WTC11 (cell line): Measurements from ENCODE around the gene HES3. TPM values are rescaled to one million over a fixed set of nuclear protein-coding genes. Genes with fewer than 3 reads are reported as not detected.

Experiments used
- ATAC-seq: fragments of 200-7000 bp; cut with Tn5 transposase; 2 replicates; pipeline ENCODE4 v1.10.0; 2021; ENCODE audit warnings: mild to moderate bottlenecking, moderate library complexity
- CTCF ChIA-PET: fragments of 300-600 bp; sonication (Branson Sonifier 250); formaldehyde crosslinking; loops from one replicate; lab custom pipeline; 2021; ENCODE audit warnings: antibody characterized with exemption; lab: Charles Lee
- POLR2A ChIA-PET: fragments of 350-600 bp; sonication (Branson Sonifier 250); formaldehyde crosslinking; loops from one replicate; lab custom pipeline; 2021; ENCODE audit warnings: antibody characterized with exemption; lab: Charles Lee
- DNase-seq: peaks from one replicate; pipeline ENCODE4 v3.0.0; 2021; ENCODE audit warnings: low spot score
- H3K27ac Mint-ChIP-seq: 2 replicates; pipeline ENCODE4 v1.8.0; 2021; ENCODE audit warnings: mixed read lengths
- H3K27me3 Mint-ChIP-seq: 2 replicates; pipeline ENCODE4 v1.8.0; 2021; ENCODE audit warnings: low read depth, mild to moderate bottlenecking, moderate library complexity, mixed read lengths
- H3K36me3 Mint-ChIP-seq: 2 replicates; pipeline ENCODE4 v1.8.0; 2021; ENCODE audit warnings: mixed read lengths
- H3K4me1 Mint-ChIP-seq: 2 replicates; pipeline ENCODE4 v1.8.0; 2022; ENCODE audit warnings: mixed read lengths
- H3K4me3 Mint-ChIP-seq: 2 replicates; pipeline ENCODE4 v1.8.0; 2021; ENCODE audit warnings: mild to moderate bottlenecking, moderate library complexity, mixed read lengths
- H3K9me3 Mint-ChIP-seq: 2 replicates; pipeline ENCODE4 v1.8.0; 2021; ENCODE audit warnings: mixed read lengths
- CBFB ChIP-seq: sonication (generic); formaldehyde crosslinking; IDR thresholded peaks from 2 replicates; pipeline ENCODE4 v1.8.1; 2022; ENCODE audit warnings: mild to moderate bottlenecking, low read depth, missing genetic modification reagents
- ESRRA ChIP-seq: sonication (generic); formaldehyde crosslinking; IDR thresholded peaks from 2 replicates; pipeline ENCODE4 v1.8.1; 2022; ENCODE audit warnings: mild to moderate bottlenecking, missing genetic modification reagents, borderline replicate concordance
- ETV6 ChIP-seq: sonication (generic); formaldehyde crosslinking; IDR thresholded peaks from 2 replicates; pipeline ENCODE4 v1.8.1; 2022; ENCODE audit warnings: mild to moderate bottlenecking, missing genetic modification reagents
- FOXP1 ChIP-seq: sonication (generic); formaldehyde crosslinking; IDR thresholded peaks from 2 replicates; pipeline ENCODE4 v1.8.0; 2022; ENCODE audit warnings: missing genetic modification reagents, mild to moderate bottlenecking, moderate library complexity, borderline replicate concordance
- HMGA2 ChIP-seq: fragments of 250-450 bp; sonication (Bioruptor Pico); IDR thresholded peaks from 2 replicates; pipeline ENCODE4 v1.4.0; 2021; ENCODE audit warnings: mild to moderate bottlenecking, moderate library complexity
- IRF2 ChIP-seq: sonication (generic); formaldehyde crosslinking; IDR thresholded peaks from 2 replicates; pipeline ENCODE4 v1.8.0; 2022; ENCODE audit warnings: low read depth, missing genetic modification reagents, borderline replicate concordance
- NFATC4 ChIP-seq: fragments of 250-450 bp; sonication (Bioruptor Pico); IDR thresholded peaks from 2 replicates; pipeline ENCODE4 v1.9.0; 2021; ENCODE audit warnings: mild to moderate bottlenecking
- TCF7 ChIP-seq: sonication (generic); formaldehyde crosslinking; IDR thresholded peaks from 2 replicates; pipeline ENCODE4 v1.8.0; 2022; ENCODE audit warnings: mild to moderate bottlenecking, low read depth, missing genetic modification reagents, moderate library complexity
- TEAD1 ChIP-seq: sonication (generic); formaldehyde crosslinking; IDR thresholded peaks from 2 replicates; pipeline ENCODE4 v1.8.0; 2022; ENCODE audit warnings: mild to moderate bottlenecking, missing genetic modification reagents
- ZNF317 ChIP-seq: sonication (generic); formaldehyde crosslinking; IDR thresholded peaks from 2 replicates; pipeline ENCODE4 v1.8.1; 2023; ENCODE audit warnings: low read depth, mild to moderate bottlenecking, moderate library complexity, missing genetic modification reagents, borderline replicate concordance
- total RNA-seq: library from RNA; stranded (reverse); gene quantifications from 3 replicates; pipeline ENCODE4 v1.2.3, GENCODE V29; 2021
- TF ChIP-seq, protein P1 (sequence below): sonication (generic); formaldehyde crosslinking; IDR thresholded peaks from 2 replicates; pipeline ENCODE4 v1.8.0; 2023; ENCODE audit warnings: missing genetic modification reagents, mild to moderate bottlenecking, borderline replicate concordance
- TF ChIP-seq, protein P2 (sequence below): fragments of 250-450 bp; sonication (Bioruptor Pico); IDR thresholded peaks from 2 replicates; pipeline ENCODE4 v1.9.0; 2021; ENCODE audit warnings: mild to moderate bottlenecking, borderline replicate concordance
- TF ChIP-seq, protein P3 (sequence below): sonication (generic); formaldehyde crosslinking; IDR thresholded peaks from 2 replicates; pipeline ENCODE4 v1.8.1; 2023; ENCODE audit warnings: mild to moderate bottlenecking, missing genetic modification reagents
- TF ChIP-seq, protein P4 (sequence below): sonication (generic); formaldehyde crosslinking; IDR thresholded peaks from 2 replicates; pipeline ENCODE4 v1.8.0; 2023; ENCODE audit warnings: mild to moderate bottlenecking, missing genetic modification reagents
- TF ChIP-seq, protein P5 (sequence below): fragments of 250-450 bp; sonication (Bioruptor Pico); IDR thresholded peaks from 2 replicates; pipeline ENCODE4 v2.1.2; 2022; ENCODE audit warnings: mild to moderate bottlenecking, moderate library complexity
- TF ChIP-seq, protein P6 (sequence below): sonication (generic); formaldehyde crosslinking; IDR thresholded peaks from 2 replicates; pipeline ENCODE4 v1.8.0; 2022; ENCODE audit warnings: mild to moderate bottlenecking, missing genetic modification reagents

Gene HES3
- total RNA-seq, 1 experiment from 2014 or later: 74.7 TPM

DNA sequence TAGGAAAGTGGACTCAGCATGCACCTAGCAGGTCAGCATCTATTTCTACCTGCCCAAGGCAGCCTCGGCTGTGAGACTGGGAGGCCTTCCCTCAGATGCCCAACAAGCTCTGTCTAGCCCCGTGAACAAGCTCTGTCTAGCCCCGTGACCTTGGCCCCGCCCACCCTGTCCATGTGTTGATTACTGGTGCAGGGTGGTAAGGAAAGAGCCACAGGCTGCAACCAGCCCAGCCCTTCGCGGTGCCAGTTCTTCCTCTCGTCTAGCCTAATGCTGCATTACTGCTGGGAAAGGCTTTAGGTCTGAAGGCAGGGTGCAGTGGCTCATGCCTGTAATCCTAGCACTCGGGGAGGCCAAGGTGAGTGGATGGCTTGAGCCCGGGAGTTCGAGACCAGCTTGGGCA is 14.7 kb downstream of the HES3 start:
- DNase-seq: no peak
- Mint-ChIP-seq H3K27ac (no peak overlapping the region), H3K9me3 (no peaks in the 10 kb centered on the region), H3K4me3 (no peak overlapping the region), H3K36me3 (no peaks in the 10 kb centered on the region), H3K4me1 (peaks cover 9% of the 10 kb centered on the region), H3K27me3 (peaks cover 21% of the 10 kb centered on the region)
- no peak for TF ChIP-seq HMGA2 (CRISPR knock-in tag)
- TF ChIP-seq, protein P1, sequence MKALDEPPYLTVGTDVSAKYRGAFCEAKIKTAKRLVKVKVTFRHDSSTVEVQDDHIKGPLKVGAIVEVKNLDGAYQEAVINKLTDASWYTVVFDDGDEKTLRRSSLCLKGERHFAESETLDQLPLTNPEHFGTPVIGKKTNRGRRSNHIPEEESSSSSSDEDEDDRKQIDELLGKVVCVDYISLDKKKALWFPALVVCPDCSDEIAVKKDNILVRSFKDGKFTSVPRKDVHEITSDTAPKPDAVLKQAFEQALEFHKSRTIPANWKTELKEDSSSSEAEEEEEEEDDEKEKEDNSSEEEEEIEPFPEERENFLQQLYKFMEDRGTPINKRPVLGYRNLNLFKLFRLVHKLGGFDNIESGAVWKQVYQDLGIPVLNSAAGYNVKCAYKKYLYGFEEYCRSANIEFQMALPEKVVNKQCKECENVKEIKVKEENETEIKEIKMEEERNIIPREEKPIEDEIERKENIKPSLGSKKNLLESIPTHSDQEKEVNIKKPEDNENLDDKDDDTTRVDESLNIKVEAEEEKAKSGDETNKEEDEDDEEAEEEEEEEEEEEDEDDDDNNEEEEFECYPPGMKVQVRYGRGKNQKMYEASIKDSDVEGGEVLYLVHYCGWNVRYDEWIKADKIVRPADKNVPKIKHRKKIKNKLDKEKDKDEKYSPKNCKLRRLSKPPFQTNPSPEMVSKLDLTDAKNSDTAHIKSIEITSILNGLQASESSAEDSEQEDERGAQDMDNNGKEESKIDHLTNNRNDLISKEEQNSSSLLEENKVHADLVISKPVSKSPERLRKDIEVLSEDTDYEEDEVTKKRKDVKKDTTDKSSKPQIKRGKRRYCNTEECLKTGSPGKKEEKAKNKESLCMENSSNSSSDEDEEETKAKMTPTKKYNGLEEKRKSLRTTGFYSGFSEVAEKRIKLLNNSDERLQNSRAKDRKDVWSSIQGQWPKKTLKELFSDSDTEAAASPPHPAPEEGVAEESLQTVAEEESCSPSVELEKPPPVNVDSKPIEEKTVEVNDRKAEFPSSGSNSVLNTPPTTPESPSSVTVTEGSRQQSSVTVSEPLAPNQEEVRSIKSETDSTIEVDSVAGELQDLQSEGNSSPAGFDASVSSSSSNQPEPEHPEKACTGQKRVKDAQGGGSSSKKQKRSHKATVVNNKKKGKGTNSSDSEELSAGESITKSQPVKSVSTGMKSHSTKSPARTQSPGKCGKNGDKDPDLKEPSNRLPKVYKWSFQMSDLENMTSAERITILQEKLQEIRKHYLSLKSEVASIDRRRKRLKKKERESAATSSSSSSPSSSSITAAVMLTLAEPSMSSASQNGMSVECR (CRISPR knock-in tag): no peak
- no peak for TF ChIP-seq ETV6 (CRISPR knock-in tag)
- TF ChIP-seq IRF2: no peak
- TF ChIP-seq, protein P2, sequence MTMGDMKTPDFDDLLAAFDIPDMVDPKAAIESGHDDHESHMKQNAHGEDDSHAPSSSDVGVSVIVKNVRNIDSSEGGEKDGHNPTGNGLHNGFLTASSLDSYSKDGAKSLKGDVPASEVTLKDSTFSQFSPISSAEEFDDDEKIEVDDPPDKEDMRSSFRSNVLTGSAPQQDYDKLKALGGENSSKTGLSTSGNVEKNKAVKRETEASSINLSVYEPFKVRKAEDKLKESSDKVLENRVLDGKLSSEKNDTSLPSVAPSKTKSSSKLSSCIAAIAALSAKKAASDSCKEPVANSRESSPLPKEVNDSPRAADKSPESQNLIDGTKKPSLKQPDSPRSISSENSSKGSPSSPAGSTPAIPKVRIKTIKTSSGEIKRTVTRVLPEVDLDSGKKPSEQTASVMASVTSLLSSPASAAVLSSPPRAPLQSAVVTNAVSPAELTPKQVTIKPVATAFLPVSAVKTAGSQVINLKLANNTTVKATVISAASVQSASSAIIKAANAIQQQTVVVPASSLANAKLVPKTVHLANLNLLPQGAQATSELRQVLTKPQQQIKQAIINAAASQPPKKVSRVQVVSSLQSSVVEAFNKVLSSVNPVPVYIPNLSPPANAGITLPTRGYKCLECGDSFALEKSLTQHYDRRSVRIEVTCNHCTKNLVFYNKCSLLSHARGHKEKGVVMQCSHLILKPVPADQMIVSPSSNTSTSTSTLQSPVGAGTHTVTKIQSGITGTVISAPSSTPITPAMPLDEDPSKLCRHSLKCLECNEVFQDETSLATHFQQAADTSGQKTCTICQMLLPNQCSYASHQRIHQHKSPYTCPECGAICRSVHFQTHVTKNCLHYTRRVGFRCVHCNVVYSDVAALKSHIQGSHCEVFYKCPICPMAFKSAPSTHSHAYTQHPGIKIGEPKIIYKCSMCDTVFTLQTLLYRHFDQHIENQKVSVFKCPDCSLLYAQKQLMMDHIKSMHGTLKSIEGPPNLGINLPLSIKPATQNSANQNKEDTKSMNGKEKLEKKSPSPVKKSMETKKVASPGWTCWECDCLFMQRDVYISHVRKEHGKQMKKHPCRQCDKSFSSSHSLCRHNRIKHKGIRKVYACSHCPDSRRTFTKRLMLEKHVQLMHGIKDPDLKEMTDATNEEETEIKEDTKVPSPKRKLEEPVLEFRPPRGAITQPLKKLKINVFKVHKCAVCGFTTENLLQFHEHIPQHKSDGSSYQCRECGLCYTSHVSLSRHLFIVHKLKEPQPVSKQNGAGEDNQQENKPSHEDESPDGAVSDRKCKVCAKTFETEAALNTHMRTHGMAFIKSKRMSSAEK (CRISPR knock-in tag): no peak
- no peak for TF ChIP-seq ESRRA (CRISPR knock-in tag)
- TF ChIP-seq, protein P3, sequence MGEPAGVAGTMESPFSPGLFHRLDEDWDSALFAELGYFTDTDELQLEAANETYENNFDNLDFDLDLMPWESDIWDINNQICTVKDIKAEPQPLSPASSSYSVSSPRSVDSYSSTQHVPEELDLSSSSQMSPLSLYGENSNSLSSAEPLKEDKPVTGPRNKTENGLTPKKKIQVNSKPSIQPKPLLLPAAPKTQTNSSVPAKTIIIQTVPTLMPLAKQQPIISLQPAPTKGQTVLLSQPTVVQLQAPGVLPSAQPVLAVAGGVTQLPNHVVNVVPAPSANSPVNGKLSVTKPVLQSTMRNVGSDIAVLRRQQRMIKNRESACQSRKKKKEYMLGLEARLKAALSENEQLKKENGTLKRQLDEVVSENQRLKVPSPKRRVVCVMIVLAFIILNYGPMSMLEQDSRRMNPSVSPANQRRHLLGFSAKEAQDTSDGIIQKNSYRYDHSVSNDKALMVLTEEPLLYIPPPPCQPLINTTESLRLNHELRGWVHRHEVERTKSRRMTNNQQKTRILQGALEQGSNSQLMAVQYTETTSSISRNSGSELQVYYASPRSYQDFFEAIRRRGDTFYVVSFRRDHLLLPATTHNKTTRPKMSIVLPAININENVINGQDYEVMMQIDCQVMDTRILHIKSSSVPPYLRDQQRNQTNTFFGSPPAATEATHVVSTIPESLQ: no peak
- TF ChIP-seq, protein P4, sequence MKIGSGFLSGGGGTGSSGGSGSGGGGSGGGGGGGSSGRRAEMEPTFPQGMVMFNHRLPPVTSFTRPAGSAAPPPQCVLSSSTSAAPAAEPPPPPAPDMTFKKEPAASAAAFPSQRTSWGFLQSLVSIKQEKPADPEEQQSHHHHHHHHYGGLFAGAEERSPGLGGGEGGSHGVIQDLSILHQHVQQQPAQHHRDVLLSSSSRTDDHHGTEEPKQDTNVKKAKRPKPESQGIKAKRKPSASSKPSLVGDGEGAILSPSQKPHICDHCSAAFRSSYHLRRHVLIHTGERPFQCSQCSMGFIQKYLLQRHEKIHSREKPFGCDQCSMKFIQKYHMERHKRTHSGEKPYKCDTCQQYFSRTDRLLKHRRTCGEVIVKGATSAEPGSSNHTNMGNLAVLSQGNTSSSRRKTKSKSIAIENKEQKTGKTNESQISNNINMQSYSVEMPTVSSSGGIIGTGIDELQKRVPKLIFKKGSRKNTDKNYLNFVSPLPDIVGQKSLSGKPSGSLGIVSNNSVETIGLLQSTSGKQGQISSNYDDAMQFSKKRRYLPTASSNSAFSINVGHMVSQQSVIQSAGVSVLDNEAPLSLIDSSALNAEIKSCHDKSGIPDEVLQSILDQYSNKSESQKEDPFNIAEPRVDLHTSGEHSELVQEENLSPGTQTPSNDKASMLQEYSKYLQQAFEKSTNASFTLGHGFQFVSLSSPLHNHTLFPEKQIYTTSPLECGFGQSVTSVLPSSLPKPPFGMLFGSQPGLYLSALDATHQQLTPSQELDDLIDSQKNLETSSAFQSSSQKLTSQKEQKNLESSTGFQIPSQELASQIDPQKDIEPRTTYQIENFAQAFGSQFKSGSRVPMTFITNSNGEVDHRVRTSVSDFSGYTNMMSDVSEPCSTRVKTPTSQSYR (CRISPR knock-in tag): no peak
- no peak for TF ChIP-seq ZNF317 (CRISPR knock-in tag)
- TF ChIP-seq, protein P5, sequence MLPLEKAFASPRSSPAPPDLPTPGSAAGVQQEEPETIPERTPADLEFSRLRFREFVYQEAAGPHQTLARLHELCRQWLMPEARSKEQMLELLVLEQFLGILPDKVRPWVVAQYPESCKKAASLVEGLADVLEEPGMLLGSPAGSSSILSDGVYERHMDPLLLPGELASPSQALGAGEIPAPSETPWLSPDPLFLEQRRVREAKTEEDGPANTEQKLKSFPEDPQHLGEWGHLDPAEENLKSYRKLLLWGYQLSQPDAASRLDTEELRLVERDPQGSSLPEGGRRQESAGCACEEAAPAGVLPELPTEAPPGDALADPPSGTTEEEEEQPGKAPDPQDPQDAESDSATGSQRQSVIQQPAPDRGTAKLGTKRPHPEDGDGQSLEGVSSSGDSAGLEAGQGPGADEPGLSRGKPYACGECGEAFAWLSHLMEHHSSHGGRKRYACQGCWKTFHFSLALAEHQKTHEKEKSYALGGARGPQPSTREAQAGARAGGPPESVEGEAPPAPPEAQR: no peak
- no peak for TF ChIP-seq FOXP1 (CRISPR knock-in tag)
- TF ChIP-seq TCF7 (CRISPR knock-in tag): no peak
- no peak for TF ChIP-seq NFATC4 (CRISPR knock-in tag)
- no peak for TF ChIP-seq TEAD1 (CRISPR knock-in tag)
- TF ChIP-seq, protein P6, sequence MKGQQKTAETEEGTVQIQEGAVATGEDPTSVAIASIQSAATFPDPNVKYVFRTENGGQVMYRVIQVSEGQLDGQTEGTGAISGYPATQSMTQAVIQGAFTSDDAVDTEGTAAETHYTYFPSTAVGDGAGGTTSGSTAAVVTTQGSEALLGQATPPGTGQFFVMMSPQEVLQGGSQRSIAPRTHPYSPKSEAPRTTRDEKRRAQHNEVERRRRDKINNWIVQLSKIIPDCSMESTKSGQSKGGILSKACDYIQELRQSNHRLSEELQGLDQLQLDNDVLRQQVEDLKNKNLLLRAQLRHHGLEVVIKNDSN (CRISPR knock-in tag): no peak
- no peak for TF ChIP-seq CBFB (CRISPR knock-in tag)
- ChIA-PET CTCF (interaction anchor here (14.8 kb wide), 1 partner anchor 10 kb away, joined by 164 read pairs; no protein-coding TSS in a partner anchor), POLR2A (no interaction called here)
- ATAC-seq: no peak
